ENCODE measurements around the gene ATG4A. TPM values are rescaled to one million over a fixed set of nuclear protein-coding genes. Genes with fewer than 3 reads are reported as not detected.
A peak's percentile ranks its signal among the peaks of the same experiment; 100 is the strongest.

ATG4A gene
- total and polyA plus RNA-seq, 9 of the 15 experiments (the other 6 are each of a cell fraction or from before 2014, with no cell fraction given) = 7.3 to 24.5 (median 16.6) TPM

DNA sequence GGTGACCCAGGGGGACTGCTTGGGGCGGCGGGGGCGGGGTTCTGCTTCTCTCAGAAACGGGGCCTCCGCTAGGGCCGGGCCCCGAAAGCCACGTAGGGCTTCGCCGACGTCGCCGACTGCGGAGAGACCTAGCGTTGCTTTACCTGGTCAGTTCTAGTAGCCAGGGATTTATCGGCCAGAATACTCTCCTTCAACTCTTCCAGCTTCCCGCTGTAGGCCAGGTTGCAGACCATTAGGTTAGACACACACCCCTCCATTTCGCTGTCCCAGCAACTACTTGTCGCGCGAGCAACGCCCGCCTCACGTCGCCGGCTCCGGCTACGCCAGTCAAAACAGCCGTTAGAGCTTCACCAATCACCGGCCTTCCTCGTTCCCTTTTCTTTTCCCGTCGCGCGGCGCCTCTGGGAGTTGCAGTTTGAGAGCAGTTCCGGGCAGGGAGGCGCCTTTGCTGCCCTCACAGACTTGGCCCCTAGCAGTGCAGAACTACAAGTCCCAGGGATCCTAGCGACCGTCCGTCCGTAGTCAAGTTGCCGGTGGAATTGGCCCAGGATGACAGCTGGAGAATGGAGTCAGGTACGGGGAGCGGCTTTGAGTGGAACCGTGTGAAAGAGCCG lies at the start of gene ATG4A, which contains the start of gene PSMD10 (continued):
- TF ChIP-seq PRDM10 (IDR thresholded peaks at IDR 0.05; ENCODE audit: partially characterized antibody) = peak; percentile 91
- 0 out of 2 replicates have a peak, but pooled peaks have one; percentile 22 for TF ChIP-seq ZNF511 (CRISPR knock-in tag; IDR thresholded peaks at IDR 0.05)
- TF ChIP-seq TBP (optimal IDR thresholded peaks at IDR 0.05; ENCODE audit: low read depth, low read length) = peak; percentile 61
- peak; percentile 57; the same call in 1 of the 2 replicates for TF ChIP-seq XRCC5 (IDR thresholded peaks at IDR 0.05; ENCODE audit: low read depth, low read length)
- TF ChIP-seq ZKSCAN1 (IDR thresholded peaks at IDR 0.05; ENCODE audit: low read depth, low read length) = no peak
- peak in 1 of 2 experiments; percentile 0; a peak in 1 of 4 replicates for TF ChIP-seq SIN3A (IDR thresholded peaks at IDR 0.05; ENCODE audit: borderline replicate concordance in 2 of 2, control insufficient read depth in 1 of 2, low read depth in 2 of 2, low read length in 2 of 2)
- TF ChIP-seq POLR3A (IDR thresholded peaks at IDR 0.05; ENCODE audit: borderline replicate concordance, extremely low read depth, insufficient read depth, insufficient read length) = no peak
- no peak for TF ChIP-seq ATF2 (CRISPR knock-in tag; IDR thresholded peaks at IDR 0.05)
- no peak for TF ChIP-seq ETS2 (tag; IDR thresholded peaks at IDR 0.05; ENCODE audit: borderline replicate concordance, poor library complexity, severe bottlenecking)
- TF ChIP-seq, protein P1, sequence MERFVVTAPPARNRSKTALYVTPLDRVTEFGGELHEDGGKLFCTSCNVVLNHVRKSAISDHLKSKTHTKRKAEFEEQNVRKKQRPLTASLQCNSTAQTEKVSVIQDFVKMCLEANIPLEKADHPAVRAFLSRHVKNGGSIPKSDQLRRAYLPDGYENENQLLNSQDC (CRISPR knock-in tag; IDR thresholded peaks at IDR 0.05) = 0 out of 2 replicates have a peak, but pooled peaks have one; percentile 14
- TF ChIP-seq XRCC4 (IDR thresholded peaks at IDR 0.05; ENCODE audit: extremely low read depth, insufficient read depth, insufficient read length) = no peak
- no peak for TF ChIP-seq MLX (CRISPR knock-in tag; conservative IDR thresholded peaks at IDR 0.05)
- TF ChIP-seq, protein P2, sequence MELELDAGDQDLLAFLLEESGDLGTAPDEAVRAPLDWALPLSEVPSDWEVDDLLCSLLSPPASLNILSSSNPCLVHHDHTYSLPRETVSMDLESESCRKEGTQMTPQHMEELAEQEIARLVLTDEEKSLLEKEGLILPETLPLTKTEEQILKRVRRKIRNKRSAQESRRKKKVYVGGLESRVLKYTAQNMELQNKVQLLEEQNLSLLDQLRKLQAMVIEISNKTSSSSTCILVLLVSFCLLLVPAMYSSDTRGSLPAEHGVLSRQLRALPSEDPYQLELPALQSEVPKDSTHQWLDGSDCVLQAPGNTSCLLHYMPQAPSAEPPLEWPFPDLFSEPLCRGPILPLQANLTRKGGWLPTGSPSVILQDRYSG (tag; conservative IDR thresholded peaks at IDR 0.05; ENCODE audit: low read depth) = no peak
- no peak for TF ChIP-seq BCL6 (CRISPR knock-in tag; IDR thresholded peaks at IDR 0.05)
- TF ChIP-seq IRF2 (CRISPR knock-in tag; IDR thresholded peaks at IDR 0.05) = no peak
- no peak for TF ChIP-seq TCF7 (IDR thresholded peaks at IDR 0.05; ENCODE audit: borderline replicate concordance)
- TF ChIP-seq RBM14 (IDR thresholded peaks at IDR 0.05; ENCODE audit: borderline replicate concordance, insufficient read depth, low read depth, low read length) = no peak
- peak; percentile 41; the same call in 1 of the 2 replicates for TF ChIP-seq ZBTB7A (IDR thresholded peaks at IDR 0.05; ENCODE audit: borderline replicate concordance, control insufficient read depth, low read depth, low read length)

All from K562 (cell line).